GM10266 (cell line): ENCODE results near the gene CCDC146.

Experiments used
- DNase-seq: peaks from one replicate; pipeline ENCODE4 v3.0.0; 2012; ENCODE audit errors: extremely low spot score
- CTCF ChIP-seq: IDR thresholded peaks from 2 replicates; pipeline ENCODE4 v1.5.1; 2012; ENCODE audit warnings: mild to moderate bottlenecking, low read depth; ENCODE audit not compliant: control insufficient read depth, insufficient read depth; ENCODE audit errors: missing control alignments

CCDC146 gene

GRCh38 chr7:77318019-77318418 is 195.6 kb downstream of the CCDC146 start:
- DNase-seq: no peak
- TF ChIP-seq CTCF: no peak

- no peak for TF ChIP-seq CTCF
- DNase-seq: no peak
Measured at GRCh38 chr7:77320137-77320536, 197.7 kb downstream of the CCDC146 start.

- no peak for DNase-seq
- TF ChIP-seq CTCF: no peak
Measured at GRCh38 chr7:77320714-77321113, 198.3 kb downstream of the CCDC146 start.

GRCh38 chr7:77321300-77321699 is 198.9 kb downstream of the CCDC146 start:
- no peak for DNase-seq
- TF ChIP-seq CTCF: no peak

GRCh38 chr7:77326131-77326530 is 203.7 kb downstream of the CCDC146 start:
- DNase-seq: no peak

GRCh38 chr7:77327067-77327931 is 204.9 kb downstream of the CCDC146 start:
- TF ChIP-seq CTCF: no peak
- DNase-seq: no peak

More at GRCh38 chr7:77326131-77326530, 203.7 kb downstream of the CCDC146 start:
- no peak for TF ChIP-seq CTCF

- no peak for DNase-seq
- no peak for TF ChIP-seq CTCF
Measured at GRCh38 chr7:77327932-77328628, 205.7 kb downstream of the CCDC146 start.
